CD4-positive, alpha-beta T cell treated with Interleukin-10 for 1 hour (primary cell): ENCODE measurements around the gene PLEKHG5.

Experiments used
- DNase-seq: peaks from one replicate; pipeline ENCODE4 v3.0.0-alpha.2; 2020

Gene PLEKHG5

GRCh38 chr1:6475381-6476133 lies 15.9 kb downstream of the PLEKHG5 start:
- DNase-seq: peak; percentile 85

- no peak for DNase-seq
Measured at GRCh38 chr1:6474815-6475282, 16.6 kb downstream of the PLEKHG5 start.

- DNase-seq: no peak
Measured at GRCh38 chr1:6473974-6474814, 17.3 kb downstream of the PLEKHG5 start.

- no peak for DNase-seq
Measured at GRCh38 chr1:6473156-6473555, 18.3 kb downstream of the PLEKHG5 start.

GRCh38 chr1:6472391-6472790 lies 19.1 kb downstream of the PLEKHG5 start:
- DNase-seq: no peak

GRCh38 chr1:6471970-6472368 lies 19.5 kb downstream of the PLEKHG5 start:
- DNase-seq: no peak

- DNase-seq: peak; percentile 52
Measured at GRCh38 chr1:6471086-6471969, 20.1 kb downstream of the PLEKHG5 start.

GRCh38 chr1:6470132-6471085 lies 21.1 kb downstream of the PLEKHG5 start:
- no peak for DNase-seq

- no peak for DNase-seq
Measured at GRCh38 chr1:6468729-6469461, 22.6 kb downstream of the PLEKHG5 start.

- DNase-seq: no peak
Measured at GRCh38 chr1:6467744-6468688, 23.5 kb downstream of the PLEKHG5 start.

- no peak for DNase-seq
Measured at GRCh38 chr1:6467224-6467623, 24.2 kb downstream of the PLEKHG5 start.

GRCh38 chr1:6466751-6467150 lies 24.7 kb downstream of the PLEKHG5 start:
- DNase-seq: no peak

- peak; percentile 74 for DNase-seq
Measured at GRCh38 chr1:6466023-6466422, 25.4 kb downstream of the PLEKHG5 start, which contains the start of gene TNFRSF25. TSS of gene TNFRSF25 (minus strand) at chr1:6466173. CDS start at chr1:6466107, 66 bp downstream.

- peak; percentile 56 for DNase-seq
Measured at GRCh38 chr1:6465461-6466005, 25.9 kb downstream of the PLEKHG5 start.

- DNase-seq: no peak
Measured at GRCh38 chr1:6464915-6465314, 26.6 kb downstream of the PLEKHG5 start.

- DNase-seq: peak; percentile 59
Measured at GRCh38 chr1:6464514-6464836, 27.0 kb downstream of the PLEKHG5 start.

- DNase-seq: no peak
Measured at GRCh38 chr1:6463120-6463412, 28.4 kb downstream of the PLEKHG5 start.

- no peak for DNase-seq
Measured at GRCh38 chr1:6462412-6463119, 28.9 kb downstream of the PLEKHG5 start.
